ENCODE measurements around the gene GUK1.
A peak's percentile ranks its signal among the peaks of the same experiment; 100 is the strongest.

The GUK1 gene

DNA sequence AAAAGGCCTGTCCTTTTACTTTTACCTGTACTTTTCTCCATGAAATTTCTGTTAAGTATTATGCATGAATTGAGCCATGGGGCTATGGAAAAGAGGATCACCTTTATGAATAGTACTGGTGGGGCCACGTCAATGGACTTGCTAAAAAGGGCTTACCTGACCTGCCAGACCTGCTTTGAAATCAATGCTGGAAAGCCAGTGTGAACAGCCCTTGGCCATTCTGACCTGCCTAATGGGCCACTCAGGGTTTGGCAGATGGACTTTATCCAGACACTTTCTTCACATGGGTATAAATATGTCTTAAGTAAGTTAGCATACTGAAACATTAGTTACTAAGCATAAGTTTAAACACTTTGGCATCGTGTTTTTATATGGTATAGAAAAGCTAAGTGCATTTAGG lies 8.3 kb upstream of the GUK1 start:
- Mint-ChIP-seq H3K27me3 (peaks cover 6 to 8% of the 10 kb centered on the region in 2 donors), H3K27ac (no peak overlapping the region), H3K9me3 (no peaks in the 10 kb centered on the region), H3K4me3 (no peak overlapping the region), H3K4me1 (peaks cover 0 to 12% of the 10 kb centered on the region in 2 donors), H3K36me3 (no peaks in the 10 kb centered on the region)
- ATAC-seq (replicated peaks) (no peak), DNase-seq (no peak)

DNA sequence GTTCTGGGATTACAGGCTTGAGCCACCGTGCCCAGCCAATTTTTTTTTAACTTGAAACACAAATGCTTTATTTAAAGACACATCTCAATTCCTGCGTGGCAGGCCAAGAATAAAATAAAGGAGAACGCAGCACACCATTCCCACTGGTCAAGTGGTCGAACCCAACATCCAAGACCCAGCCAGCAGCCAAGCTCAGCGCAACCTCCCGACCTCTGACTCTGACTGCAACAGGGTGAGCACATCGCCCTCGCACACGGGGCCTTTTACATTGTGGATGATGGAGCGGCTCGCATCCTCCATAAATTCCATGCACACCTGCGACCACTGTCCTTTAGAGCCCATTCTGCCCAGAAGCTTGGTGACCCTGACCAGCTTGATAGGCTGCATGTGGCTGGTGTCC lies 5.5 kb upstream of the GUK1 start:
- no peak for ATAC-seq (replicated peaks)
- Mint-ChIP-seq H3K4me1 (peaks cover 4 to 26% of the 10 kb centered on the region in 2 donors), H3K4me3 (no peak overlapping the region), H3K27me3 (no peaks in the 10 kb centered on the region), H3K9me3 (no peaks in the 10 kb centered on the region), H3K36me3 (no peaks in the 10 kb centered on the region), H3K27ac (no peak overlapping the region)
- DNase-seq: no peak

DNA sequence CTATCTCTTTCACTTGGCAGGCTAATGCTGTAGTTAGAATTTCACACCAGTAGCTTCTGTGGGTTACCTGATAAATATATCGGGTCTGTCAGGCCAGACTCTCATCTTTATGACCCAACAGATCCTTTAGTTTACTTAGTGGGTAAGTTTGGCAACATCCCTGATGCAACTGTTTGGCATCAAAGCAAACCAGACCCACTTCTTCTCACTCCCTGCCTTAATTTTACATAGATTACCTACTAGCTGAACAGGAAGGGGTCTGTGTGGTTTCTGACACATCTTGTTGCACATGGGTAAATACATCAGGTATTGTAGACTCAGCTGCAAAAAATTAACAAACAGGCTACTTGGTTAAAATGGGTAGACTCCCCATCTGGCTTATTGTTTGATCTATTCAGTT lies 3.2 kb upstream of the GUK1 start:
- no peaks in the 10 kb centered on the region for H3K9me3 Mint-ChIP-seq
- H3K4me3 Mint-ChIP-seq: no peak overlapping the region
- no peak for DNase-seq
- no peak for ATAC-seq (replicated peaks)
- H3K27me3 Mint-ChIP-seq: no peaks in the 10 kb centered on the region
- no peaks in the 10 kb centered on the region for H3K36me3 Mint-ChIP-seq
- peaks cover 4 to 27% of the 10 kb centered on the region in 2 donors for H3K4me1 Mint-ChIP-seq
- H3K27ac Mint-ChIP-seq: no peak overlapping the region

DNA sequence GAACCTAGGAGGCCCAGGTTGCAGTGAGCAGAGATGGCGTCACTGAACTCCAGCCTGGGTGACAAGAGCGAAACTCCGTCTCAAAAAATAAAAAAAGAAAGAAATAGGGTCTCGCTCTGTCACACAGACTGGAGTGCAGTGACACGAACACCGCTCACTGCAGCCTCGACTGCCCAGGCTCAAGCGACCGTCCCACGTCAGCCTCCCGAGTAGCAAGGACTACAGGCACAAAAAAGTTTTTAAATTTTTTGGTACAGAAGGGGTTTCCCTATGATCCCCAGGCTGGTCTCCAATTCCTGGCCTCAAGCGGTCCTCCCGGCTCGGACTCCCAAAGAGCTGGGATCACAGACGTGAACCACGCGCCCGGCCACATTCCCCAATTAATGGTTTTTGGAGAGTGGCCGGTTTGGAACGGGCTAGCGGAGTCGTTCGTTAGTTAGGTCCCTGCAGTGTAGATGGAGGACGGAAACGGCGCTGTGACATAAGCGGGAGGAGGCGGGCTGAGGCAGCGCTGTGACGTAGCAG lies 611 bp upstream of the GUK1 start:
- Mint-ChIP-seq H3K9me3 (no peaks in the 10 kb centered on the region), H3K4me3 (peak overlapping the region; percentile 93 to 97), H3K27me3 (no peaks in the 10 kb centered on the region), H3K27ac (peak overlapping the region; percentile 98), H3K4me1 (peaks cover 17 to 53% of the 10 kb centered on the region in 2 donors), H3K36me3 (peaks cover 2 to 5% of the 10 kb centered on the region in 2 donors)
- DNase-seq: no peak
- ATAC-seq (replicated peaks): no peak

DNA sequence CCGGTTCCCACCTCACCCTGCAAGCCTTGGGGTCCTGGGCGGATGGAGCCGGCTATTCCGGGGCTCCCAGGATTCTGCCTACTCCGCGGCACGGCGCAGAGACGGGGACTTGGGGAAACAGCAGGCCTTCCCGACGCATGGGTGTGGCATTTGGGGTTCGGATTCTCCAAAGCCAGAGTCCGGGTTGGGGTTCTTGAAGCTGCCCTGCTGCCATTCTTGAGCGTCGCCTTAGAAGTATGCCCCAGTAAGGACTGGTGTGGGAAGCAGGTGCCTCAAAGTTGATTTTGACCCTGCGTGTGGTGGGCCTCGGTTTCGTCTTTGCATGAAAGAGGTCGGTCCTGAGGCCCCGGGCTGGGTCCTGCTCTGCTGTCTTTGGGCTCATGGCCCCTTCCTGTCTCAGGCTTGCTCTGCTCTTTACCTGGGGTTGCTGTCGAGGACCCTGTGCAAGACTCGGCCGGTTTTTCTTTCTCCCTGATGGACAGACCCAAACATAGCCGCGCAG lies 696 bp downstream of the GUK1 start:
- H3K36me3 Mint-ChIP-seq: peaks cover 2 to 9% of the 10 kb centered on the region in 2 donors
- ATAC-seq (replicated peaks) (no peak), DNase-seq (no peak)
- peak overlapping the region; percentile 93 to 97 for H3K4me3 Mint-ChIP-seq
- peaks cover 20 to 58% of the 10 kb centered on the region in 2 donors for H3K4me1 Mint-ChIP-seq
- H3K27me3 Mint-ChIP-seq: no peaks in the 10 kb centered on the region
- H3K27ac Mint-ChIP-seq: peak overlapping the region; percentile 98
- no peaks in the 10 kb centered on the region for H3K9me3 Mint-ChIP-seq

DNA sequence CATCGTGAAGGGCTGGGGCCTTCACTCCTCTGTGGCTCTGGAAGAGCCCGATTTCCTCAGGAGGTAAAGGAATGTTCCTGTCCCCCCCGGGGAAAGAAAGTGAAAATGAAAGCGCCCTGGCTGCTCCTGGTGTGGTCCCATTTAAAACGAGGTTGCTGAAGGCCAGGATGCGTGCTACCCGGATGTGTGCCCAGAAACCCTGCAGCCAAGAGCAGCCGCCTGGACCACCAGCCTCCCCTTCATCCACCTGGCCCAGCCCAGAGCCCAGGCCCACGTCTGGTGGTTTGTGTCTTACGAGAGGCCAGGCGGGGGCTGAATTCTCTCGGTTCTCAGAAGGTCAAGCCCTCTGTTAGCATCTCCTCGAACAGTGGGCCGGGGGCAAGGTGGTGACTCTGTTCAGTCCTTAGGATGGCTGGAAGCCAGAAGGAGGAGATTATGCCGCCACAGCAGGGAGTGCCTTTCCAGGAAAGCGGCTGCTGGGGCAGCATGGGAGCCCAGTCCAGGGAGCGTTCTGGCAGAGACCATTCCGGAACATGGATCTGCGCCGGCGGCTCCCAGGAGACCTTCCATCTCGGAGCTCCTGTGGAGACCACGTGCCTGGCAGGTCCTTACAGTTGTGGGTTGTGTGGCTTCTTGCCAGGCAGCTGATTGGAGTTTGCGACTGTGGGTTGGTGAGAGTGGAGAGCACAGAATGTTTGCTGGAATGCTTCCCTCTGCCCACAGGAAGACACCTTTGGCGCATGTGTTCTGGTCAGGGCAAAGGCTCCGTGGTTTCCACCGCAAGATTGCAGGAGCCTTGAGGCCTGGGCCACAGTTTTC lies 1.4 kb downstream of the GUK1 start:
- ATAC-seq (replicated peaks): no peak
- H3K9me3 Mint-ChIP-seq: no peaks in the 10 kb centered on the region
- peaks cover 2 to 9% of the 10 kb centered on the region in 2 donors for H3K36me3 Mint-ChIP-seq
- H3K4me3 Mint-ChIP-seq: peak overlapping the region; percentile 93 to 97
- H3K27ac Mint-ChIP-seq: peak overlapping the region; percentile 89
- H3K4me1 Mint-ChIP-seq: peaks cover 20 to 58% of the 10 kb centered on the region in 2 donors
- H3K27me3 Mint-ChIP-seq: no peaks in the 10 kb centered on the region
- DNase-seq: no peak

DNA sequence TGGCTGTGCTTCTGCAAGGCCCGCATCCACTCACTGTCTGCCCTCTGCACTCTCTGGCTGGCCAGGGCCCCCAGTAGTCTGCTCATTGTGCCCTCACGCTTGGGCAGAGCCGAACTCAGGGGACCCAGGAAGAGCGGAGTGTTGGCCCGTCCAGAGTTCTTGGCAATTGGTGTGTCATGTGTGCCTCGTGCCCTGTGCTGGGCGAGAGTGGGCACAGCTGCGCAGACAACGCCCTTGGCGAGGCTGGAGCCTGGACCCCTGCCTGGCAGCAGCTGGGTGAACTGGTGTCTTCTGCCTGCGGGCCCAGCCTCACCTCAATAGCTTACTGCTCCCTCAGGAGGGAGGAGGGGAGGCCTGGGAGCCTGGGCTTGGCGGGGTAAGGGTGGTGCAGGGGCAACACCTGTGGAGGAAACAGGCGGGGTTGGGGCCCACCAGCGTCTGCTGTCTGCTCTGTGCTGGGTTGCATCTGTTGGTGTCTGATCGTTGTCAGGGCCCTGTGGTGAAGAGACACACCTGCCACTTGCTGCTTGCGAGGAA lies 2.1 kb downstream of the GUK1 start:
- no peak for ATAC-seq (replicated peaks)
- Mint-ChIP-seq H3K27me3 (no peaks in the 10 kb centered on the region), H3K4me3 (peak overlapping the region; percentile 93 to 97), H3K36me3 (peaks cover 2 to 9% of the 10 kb centered on the region in 2 donors), H3K27ac (peak overlapping the region; percentile 77), H3K9me3 (no peaks in the 10 kb centered on the region), H3K4me1 (peaks cover 18 to 53% of the 10 kb centered on the region in 2 donors)
- no peak for DNase-seq

DNA sequence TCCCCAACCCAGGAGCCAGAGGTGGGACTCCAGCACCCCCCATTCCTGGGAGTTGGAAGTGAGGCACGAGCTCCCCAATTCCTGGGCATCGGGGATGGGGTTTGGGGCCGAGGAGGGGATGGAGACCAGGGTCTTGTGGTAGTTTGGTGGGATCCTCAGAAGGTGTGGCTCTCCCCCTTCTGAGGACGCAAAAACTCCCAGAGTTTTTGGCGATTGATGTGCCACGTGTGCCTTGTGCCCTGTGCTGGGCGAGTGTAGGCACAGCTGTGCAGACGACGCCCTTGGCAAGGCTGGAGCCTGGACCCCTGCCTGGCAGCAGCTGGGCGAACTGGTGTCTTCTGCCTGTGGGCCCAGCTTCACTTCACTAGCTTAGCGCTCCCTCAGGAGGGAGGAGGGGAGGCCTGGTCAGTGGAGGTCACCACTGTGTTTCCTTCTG lies 2.6 kb downstream of the GUK1 start:
- ATAC-seq (replicated peaks): no peak
- Mint-ChIP-seq H3K36me3 (peaks cover 5 to 9% of the 10 kb centered on the region in 2 donors), H3K27me3 (no peaks in the 10 kb centered on the region), H3K4me3 (peak overlapping the region; percentile 39 to 97), H3K9me3 (no peaks in the 10 kb centered on the region), H3K27ac (peak overlapping the region; percentile 77), H3K4me1 (peaks cover 18 to 53% of the 10 kb centered on the region in 2 donors)
- no peak for DNase-seq

DNA sequence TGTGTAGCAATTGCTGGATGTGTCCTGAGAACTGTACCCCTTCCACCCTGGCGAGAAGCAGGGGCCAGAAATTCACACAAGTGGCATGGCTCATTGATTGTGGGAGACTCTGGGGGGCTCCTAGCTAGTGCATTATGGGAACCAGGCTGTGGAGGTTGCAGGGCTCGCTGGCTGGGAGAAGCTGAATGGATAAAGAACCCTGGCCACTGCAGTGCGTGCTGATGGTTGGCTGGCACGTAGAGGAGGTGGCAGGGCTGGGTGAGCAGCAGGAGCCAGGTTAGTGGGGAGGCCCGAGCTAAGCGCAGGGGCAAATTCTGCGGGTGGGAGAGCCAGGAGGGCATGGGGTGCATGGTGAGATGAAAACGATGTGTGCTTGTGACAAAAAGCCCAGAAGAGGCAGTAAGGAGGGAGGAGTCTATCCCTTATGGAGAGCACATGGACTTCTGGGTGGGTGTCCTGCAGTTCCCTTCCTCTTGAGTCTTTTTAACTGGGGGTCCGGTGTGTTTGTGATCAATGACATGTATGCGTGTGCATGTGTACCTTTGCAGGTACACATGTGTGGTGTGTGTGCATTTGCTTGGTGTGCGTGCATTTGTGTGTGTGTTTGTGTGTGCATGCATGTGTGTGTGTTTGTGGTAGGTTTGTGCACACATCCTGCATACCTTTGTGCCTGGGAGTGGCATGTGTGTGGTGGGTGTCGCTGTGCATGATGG lies 3.6 kb downstream of the GUK1 start:
- Mint-ChIP-seq H3K27me3 (no peaks in the 10 kb centered on the region), H3K27ac (peak overlapping the region; percentile 77), H3K36me3 (peaks cover 5 to 9% of the 10 kb centered on the region in 2 donors), H3K4me1 (peaks cover 16 to 46% of the 10 kb centered on the region in 2 donors), H3K4me3 (no peak overlapping the region), H3K9me3 (no peaks in the 10 kb centered on the region)
- DNase-seq (no peak), ATAC-seq (replicated peaks) (no peak)

DNA sequence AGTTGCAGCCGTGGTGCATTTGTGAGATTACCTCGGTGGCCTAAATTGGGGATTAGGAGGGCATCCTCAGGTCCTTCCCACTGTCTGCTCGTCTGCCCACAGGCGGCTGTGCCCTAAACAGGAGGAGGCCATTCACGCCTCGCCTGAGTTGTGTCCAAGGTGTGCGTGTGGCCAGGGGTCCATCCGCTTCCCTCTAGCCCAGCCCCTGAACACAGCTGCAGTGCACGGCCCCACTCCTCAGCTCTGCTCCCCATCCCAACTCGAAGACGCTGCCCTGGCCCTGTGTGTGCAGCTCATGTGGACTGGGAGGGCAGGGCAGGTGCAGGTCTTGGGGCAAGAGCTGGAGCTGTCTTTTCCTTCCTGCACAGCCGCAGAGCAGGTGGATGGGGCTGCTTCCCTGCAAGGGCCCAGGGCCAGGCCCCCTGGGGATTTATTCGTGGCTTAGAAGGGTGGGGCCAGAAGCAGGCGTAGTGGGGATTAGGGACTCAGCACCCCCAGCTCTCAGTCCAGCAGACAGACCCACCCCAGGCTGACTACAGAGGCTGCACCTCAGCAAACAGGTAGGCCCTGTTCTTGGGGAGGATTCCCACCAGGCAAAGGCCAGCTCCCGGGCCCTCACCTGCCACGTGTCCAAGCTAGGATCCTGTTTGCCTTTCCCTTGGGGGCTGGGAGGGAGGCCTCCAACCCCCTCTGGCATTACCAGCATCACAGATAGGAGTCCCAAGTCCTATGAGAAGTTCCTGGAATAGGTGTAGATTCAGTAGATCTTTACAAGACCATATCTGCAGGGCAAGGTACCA lies 4.3 kb downstream of the GUK1 start:
- H3K4me3 Mint-ChIP-seq: no peak overlapping the region
- H3K4me1 Mint-ChIP-seq: peaks cover 16 to 41% of the 10 kb centered on the region in 2 donors
- H3K27ac Mint-ChIP-seq: no peak overlapping the region
- no peaks in the 10 kb centered on the region for H3K9me3 Mint-ChIP-seq
- no peak for ATAC-seq (replicated peaks)
- no peak for DNase-seq
- H3K36me3 Mint-ChIP-seq: peaks cover 5 to 9% of the 10 kb centered on the region in 2 donors
- H3K27me3 Mint-ChIP-seq: no peaks in the 10 kb centered on the region

DNA sequence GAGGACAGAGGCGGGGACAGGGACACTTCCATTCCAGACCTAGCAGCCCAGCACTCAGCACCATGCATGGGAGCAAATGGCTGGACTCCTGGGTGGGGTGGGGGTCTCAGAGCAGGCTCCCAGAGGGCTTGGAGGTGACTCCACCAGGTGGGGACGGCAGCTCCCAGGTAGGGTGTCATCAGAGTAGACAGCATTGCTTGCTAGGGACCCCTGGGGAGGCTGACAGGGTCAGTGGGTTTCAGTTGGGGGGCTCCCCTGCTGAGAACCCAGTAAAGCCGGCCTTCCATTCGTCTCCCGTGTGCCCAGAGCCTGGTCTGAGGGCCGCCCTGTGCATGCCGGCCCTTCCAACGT lies 4.9 kb downstream of the GUK1 start:
- DNase-seq: no peak
- no peak for ATAC-seq (replicated peaks)
- Mint-ChIP-seq H3K9me3 (no peaks in the 10 kb centered on the region), H3K4me3 (no peak overlapping the region), H3K27me3 (no peaks in the 10 kb centered on the region), H3K4me1 (peaks cover 16 to 41% of the 10 kb centered on the region in 2 donors), H3K27ac (no peak overlapping the region), H3K36me3 (peaks cover 5 to 9% of the 10 kb centered on the region in 2 donors)

DNA sequence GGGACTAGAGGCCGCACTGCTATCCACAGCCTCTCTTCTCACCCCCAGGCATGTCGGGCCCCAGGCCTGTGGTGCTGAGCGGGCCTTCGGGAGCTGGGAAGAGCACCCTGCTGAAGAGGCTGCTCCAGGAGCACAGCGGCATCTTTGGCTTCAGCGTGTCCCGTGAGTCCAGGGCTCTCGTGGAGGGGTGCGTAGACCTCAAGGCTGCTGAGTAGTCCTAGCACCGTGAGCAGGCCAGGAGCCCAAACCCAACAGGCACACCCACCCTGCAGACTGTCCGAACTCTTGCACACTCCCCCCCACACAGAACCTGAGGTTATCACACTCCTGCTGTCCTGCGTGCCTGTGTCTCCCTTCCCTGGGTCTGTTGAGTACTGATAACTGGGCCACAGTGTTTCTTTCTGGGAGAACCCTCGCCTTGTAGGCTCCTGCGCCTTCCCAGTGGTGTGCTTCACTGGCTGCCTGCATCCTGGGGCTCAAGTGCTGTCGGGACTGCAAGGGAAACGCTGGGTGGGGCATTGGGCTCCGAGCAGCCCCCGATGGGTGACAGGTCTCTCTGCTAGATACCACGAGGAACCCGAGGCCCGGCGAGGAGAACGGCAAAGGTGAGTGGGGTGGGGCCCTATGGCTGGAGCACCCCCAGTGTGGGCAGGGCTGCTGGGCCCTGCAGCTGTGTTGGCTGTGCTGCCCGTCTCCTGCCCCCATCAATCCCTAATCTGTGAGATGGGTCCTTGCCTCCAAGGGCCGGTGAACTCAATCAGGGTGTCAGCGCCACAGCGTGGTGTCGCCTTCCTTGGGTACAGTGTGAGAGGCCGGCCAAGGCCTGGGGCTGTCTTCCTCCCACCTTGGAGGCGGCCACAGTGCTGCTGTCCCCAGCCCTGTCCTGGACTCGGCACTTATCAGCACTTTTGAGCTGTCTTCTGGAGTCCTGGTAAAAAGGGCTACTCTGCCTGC lies 5.7 kb downstream of the GUK1 start:
- no peak overlapping the region for H3K27ac Mint-ChIP-seq
- H3K36me3 Mint-ChIP-seq: peaks cover 5 to 9% of the 10 kb centered on the region in 2 donors
- no peak for ATAC-seq (replicated peaks)

More for the DNA sequence above, 5.7 kb downstream of the GUK1 start:
- no peaks in the 10 kb centered on the region for H3K27me3 Mint-ChIP-seq
- no peak for DNase-seq
- no peaks in the 10 kb centered on the region for H3K9me3 Mint-ChIP-seq
- no peak overlapping the region for H3K4me3 Mint-ChIP-seq
- peaks cover 16 to 41% of the 10 kb centered on the region in 2 donors for H3K4me1 Mint-ChIP-seq

Measured in stimulated activated naive B cell treated with anti-CD40 and anti-IgM and Interleukin-4, amounts not matched to agents 10 μg/mL and 1 μg/mL and 100 μg/mL, for 72 hours (primary cell).